ENCODE results near the gene MAP2K3. TPM values are rescaled to one million over a fixed set of nuclear protein-coding genes. Genes with fewer than 3 reads are reported as not detected.

Gene MAP2K3
- total RNA-seq, 2 experiments from 2014 or later, result 87.0 to 87.2 TPM

DNA sequence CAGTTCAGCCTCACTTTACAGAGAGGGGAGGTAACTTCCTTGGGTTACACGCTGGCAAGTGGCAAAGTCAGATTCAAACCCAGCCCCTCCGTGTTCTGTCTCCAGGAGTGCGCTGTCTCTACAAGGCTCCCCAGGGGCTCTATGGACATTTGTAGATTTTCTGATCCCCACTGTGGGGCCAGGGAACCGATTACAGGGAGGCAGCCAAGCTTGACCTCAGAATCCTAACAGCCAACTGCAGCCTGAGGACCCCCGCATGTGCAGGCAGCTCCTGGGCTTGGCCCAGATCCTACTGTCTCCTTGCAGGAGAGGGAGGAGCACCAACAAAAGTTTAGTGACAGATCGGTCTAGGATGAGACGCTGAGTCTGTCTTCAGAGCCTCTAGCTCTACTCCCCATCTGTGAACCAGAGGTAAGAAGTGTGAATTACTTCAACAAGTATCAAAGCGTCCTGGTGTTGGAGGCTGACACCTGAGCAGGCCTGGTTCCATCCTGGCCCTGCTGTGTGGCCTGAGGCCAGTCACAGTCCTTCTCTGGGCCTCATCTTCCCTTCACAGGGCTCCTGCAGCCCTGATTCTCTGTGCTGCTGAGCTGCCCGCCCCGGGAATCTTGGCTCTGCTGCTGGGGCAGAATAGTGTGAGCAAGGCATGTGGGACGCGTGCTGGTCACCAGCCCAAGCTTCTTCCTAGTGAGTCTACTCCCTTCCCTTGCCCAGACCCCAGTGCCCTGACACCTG, 22.1 kb upstream of the MAP2K3 start:
- Mint-ChIP-seq H3K9me3 (no peaks in the 10 kb centered on the region), H3K27me3 (ENCODE audit: low read depth) (no peaks in the 10 kb centered on the region), H3K4me1 (ENCODE audit: low read depth) (peaks cover 6% of the 10 kb centered on the region), H3K36me3 (ENCODE audit: low read depth) (no peaks in the 10 kb centered on the region), H3K27ac (no peak overlapping the region), H3K4me3 (no peak overlapping the region)
- CTCF ChIA-PET, result no interaction called here
- DNase-seq, result no peak
- intact Hi-C loops (cut with micrococcal nuclease), result no loop called here

DNA sequence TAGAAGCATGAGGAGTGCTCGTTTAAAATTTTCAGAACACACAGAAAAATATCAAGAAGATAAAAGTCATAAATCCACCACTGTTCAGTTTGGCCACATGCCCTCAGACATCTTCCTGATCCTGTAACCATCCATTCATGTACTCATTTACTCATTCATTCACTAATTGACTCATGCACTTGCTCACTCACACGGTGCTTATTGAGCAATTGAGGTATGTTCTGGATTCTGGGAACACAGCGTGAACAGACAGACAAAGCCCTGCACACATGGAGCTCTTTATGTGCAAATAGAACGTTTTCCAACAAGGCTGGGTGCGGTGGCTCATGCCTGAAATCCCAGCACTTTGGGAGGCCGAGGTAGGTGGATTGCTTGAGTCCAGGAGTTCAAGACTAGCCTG, 21.1 kb upstream of the MAP2K3 start:
- CTCF ChIA-PET, result no interaction called here

DNA sequence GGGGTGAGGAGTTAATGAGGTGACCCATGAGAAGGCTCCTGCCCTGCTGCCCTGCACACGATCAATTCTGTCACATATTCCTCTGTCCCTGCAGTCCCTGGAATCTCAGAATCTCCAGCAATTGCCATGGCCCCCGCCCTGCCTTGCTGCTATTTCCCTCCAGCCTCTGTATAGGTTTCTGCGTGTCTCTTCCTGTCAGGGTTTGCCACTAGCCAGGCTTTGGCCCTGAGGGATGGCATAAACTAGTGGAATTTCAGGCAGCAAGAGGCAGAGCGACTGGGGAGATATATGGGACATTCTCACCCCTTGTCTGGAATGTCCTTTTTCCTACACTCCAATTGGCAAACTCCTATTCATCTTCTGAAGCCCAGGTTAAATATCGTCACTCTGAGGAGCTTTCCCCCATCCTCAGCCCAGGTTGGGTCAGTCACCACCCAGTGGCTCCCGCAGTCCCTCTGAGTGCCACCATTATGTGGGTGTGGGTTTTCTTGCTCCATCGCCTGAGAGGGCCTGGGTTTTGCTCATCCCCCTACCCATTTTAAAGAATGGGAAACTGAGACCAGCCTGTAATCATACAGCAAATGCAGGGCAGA, 15.8 kb upstream of the MAP2K3 start:
- DNase-seq, result no peak
- no peaks in the 10 kb centered on the region for H3K36me3 Mint-ChIP-seq (ENCODE audit: low read depth)
- no peaks in the 10 kb centered on the region for H3K27me3 Mint-ChIP-seq (ENCODE audit: low read depth)
- no peaks in the 10 kb centered on the region for H3K9me3 Mint-ChIP-seq
- peaks cover 10% of the 10 kb centered on the region for H3K4me1 Mint-ChIP-seq (ENCODE audit: low read depth)
- intact Hi-C loops (cut with micrococcal nuclease), result no loop called here
- no peak overlapping the region for H3K27ac Mint-ChIP-seq
- CTCF ChIA-PET, result interaction anchor here (1.6 kb wide), 1 partner anchor 11 kb away, joined by 4 read pairs; no protein-coding TSS in a partner anchor
- no peak overlapping the region for H3K4me3 Mint-ChIP-seq

More for the DNA sequence above, 21.1 kb upstream of the MAP2K3 start:
- Mint-ChIP-seq H3K4me1 (ENCODE audit: low read depth) (peaks cover 10% of the 10 kb centered on the region), H3K4me3 (no peak overlapping the region), H3K36me3 (ENCODE audit: low read depth) (no peaks in the 10 kb centered on the region), H3K27me3 (ENCODE audit: low read depth) (no peaks in the 10 kb centered on the region), H3K27ac (no peak overlapping the region), H3K9me3 (no peaks in the 10 kb centered on the region)
- intact Hi-C loops (cut with micrococcal nuclease), result no loop called here
- no peak for DNase-seq

DNA sequence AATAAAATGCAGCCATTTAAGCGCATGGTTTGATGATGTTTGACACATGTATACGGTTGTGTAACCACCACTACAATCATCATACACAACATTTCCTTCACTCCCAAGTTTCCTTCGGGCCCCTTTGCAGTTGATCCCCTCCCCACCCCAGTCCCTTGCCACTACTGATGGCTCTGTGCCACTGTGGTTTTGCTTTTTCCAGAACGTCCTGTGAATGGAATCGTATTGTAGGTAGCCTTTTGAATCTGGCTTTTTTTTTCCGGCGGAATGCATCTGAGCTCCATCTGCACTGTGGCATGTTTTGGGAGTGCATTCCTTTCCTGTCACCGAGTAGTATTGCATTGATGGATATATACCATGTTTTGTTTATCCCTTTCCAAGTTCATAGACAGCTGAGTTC, 15.1 kb upstream of the MAP2K3 start:
- no peaks in the 10 kb centered on the region for H3K27me3 Mint-ChIP-seq (ENCODE audit: low read depth)
- intact Hi-C loops (cut with micrococcal nuclease), result no loop called here
- no peak overlapping the region for H3K4me3 Mint-ChIP-seq
- no peaks in the 10 kb centered on the region for H3K9me3 Mint-ChIP-seq
- CTCF ChIA-PET, result interaction anchor here (0.9 kb wide), 1 partner anchor 19 kb away, joined by 3 read pairs; no protein-coding TSS in a partner anchor
- no peak overlapping the region for H3K27ac Mint-ChIP-seq
- no peak for DNase-seq
- H3K36me3 Mint-ChIP-seq (ENCODE audit: low read depth), result no peaks in the 10 kb centered on the region
- H3K4me1 Mint-ChIP-seq (ENCODE audit: low read depth), result peaks cover 10% of the 10 kb centered on the region

DNA sequence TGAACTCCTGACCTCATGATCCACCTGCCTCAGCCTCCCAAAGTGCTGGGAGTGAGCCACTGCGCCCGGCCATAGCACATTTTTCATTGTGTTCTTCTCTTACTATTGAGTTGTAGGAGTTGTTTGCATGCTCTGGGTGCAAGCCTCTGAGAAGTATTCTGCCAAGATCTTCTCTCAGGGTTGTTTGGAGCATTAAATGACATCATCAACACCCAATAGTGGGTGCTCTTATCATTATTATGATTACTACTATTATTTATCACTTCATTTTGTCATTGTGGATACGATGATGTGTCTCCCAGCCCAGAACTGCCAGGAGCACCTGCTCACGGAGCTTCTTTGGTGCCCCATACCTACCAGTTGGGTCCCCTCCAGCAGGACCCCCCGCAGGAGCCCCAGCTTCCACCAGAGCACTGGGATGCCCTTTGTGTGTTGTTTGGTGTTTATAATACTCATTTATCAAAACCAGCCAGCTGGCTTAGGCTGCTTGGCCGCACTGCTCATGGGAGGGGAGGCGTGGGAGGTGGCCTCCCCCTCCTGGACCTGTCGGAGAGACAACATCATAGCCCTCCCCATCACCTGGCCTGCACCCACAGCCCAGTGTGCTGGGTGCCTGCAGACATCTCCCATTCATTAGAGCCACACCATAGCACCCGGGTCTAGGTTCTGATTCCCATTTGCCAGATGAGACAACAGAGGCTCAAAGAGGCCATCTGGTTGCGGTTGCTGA, 12.9 kb upstream of the MAP2K3 start:
- Mint-ChIP-seq H3K4me3 (no peak overlapping the region), H3K27ac (no peak overlapping the region), H3K27me3 (ENCODE audit: low read depth) (no peaks in the 10 kb centered on the region), H3K9me3 (no peaks in the 10 kb centered on the region), H3K4me1 (ENCODE audit: low read depth) (peaks cover 19% of the 10 kb centered on the region), H3K36me3 (ENCODE audit: low read depth) (no peaks in the 10 kb centered on the region)
- CTCF ChIA-PET, result no interaction called here
- no peak for DNase-seq
- intact Hi-C loops (cut with micrococcal nuclease), result no loop called here

DNA sequence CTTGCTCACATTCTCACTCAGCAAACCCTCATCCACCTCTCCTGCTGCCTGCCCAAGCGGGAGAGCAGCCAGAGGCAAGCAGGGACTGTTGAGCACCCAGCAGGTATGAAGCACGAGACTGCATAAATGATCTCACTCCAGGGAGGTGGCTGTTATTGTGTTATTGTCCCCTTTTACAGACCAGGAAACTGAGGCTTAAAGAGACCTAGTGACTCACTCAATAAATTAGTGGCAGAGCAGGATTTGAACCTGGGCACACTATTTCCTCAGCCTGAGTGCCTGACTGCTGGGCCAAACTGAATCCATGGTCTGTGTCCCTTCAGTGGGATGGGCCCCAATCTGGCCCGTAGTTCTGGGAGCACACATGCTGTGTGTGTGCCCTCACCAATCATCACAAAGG, 12.3 kb upstream of the MAP2K3 start:
- CTCF ChIA-PET, result no interaction called here
- intact Hi-C loops (cut with micrococcal nuclease), result no loop called here
- DNase-seq, result no peak
- Mint-ChIP-seq H3K27ac (no peak overlapping the region), H3K4me1 (ENCODE audit: low read depth) (peaks cover 20% of the 10 kb centered on the region), H3K9me3 (no peaks in the 10 kb centered on the region), H3K36me3 (ENCODE audit: low read depth) (no peaks in the 10 kb centered on the region), H3K4me3 (no peak overlapping the region), H3K27me3 (ENCODE audit: low read depth) (no peaks in the 10 kb centered on the region)

DNA sequence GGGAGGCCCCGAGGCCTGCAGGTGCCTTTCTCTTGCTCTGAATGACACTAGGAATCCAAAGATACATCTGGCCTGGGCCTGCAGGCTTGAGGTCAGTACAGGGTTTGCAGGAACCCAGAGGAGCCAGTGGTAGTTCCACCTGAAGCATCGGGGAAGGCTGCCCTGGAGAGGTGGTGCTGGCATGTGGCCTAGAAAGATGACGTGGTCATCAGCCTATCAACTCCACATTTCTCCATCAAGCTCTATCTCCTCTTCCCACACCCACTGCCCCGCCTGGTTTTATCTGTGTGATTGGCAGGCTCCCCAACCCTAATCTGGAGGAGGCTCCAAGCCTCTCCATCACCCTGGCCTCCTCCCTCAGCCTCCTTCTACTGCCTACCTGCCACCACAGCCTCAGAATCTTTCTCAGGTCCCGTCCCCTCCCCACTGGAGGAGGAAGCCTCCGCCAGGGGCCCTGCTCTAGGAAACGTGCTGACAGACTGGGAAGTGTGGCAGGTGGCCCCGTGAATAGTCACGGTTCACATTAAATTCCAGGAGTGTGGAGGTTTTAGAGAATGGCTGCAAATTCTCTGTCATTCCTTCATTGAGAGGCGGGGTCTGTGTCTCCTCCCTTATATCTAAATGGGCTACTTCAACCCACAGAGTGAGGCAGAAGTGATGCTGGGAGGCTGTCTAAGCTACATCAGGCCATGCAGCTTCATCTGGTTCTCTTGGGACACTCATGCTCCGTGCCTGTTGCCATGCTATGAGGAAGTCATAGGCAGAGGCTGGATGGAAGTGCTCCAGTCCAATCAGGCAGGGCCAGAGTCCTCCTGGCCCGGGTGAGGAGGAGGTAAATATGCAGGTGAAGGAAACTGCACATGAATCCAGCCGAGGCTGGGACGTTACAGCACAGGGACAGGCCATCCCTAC, 11.4 kb upstream of the MAP2K3 start:
- Mint-ChIP-seq H3K9me3 (no peaks in the 10 kb centered on the region), H3K36me3 (ENCODE audit: low read depth) (no peaks in the 10 kb centered on the region), H3K4me3 (no peak overlapping the region), H3K27me3 (ENCODE audit: low read depth) (no peaks in the 10 kb centered on the region), H3K4me1 (ENCODE audit: low read depth) (peaks cover 22% of the 10 kb centered on the region), H3K27ac (no peak overlapping the region)
- CTCF ChIA-PET, result interaction anchor here (1.0 kb wide), 1 partner anchor 57 kb away, joined by 3 read pairs; no protein-coding TSS in a partner anchor
- intact Hi-C loops (cut with micrococcal nuclease), result no loop called here
- DNase-seq, result no peak

DNA sequence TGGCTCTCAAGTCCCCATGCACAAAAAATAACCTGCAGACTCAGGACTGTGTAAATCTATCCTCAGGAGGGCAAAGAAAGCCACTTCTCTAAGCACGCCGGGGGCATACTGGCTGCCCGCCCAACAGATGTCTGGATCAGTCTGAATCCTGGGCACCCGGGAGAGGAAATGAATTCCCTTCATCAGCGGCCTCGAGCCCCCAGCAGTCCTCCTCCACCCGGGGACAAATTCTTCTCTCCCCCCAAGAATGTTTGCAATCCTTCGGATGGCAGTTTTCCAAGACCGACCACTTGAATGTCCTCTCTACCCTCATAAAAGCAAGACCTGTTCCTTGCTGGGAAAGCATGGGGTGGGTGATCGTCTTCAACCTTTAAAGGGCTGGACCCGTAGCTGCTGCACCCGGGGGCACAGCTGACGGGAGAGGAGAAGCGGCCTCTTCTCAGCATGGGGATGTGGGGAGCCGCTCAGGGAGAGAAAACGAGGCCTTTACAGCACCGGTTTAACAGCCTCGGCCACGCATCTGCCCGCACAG, 9.4 kb upstream of the MAP2K3 start:
- no peak for DNase-seq
- peaks cover 37% of the 10 kb centered on the region for H3K4me1 Mint-ChIP-seq (ENCODE audit: low read depth)
- no peaks in the 10 kb centered on the region for H3K27me3 Mint-ChIP-seq (ENCODE audit: low read depth)
- H3K4me3 Mint-ChIP-seq, result peak overlapping the region; percentile 78
- CTCF ChIA-PET, result interaction anchor here (0.5 to 3.1 kb wide), 4 partner anchors 12 to 1022 kb away, joined by 4 to 26 read pairs (median 12); no protein-coding TSS in a partner anchor
- no peaks in the 10 kb centered on the region for H3K36me3 Mint-ChIP-seq (ENCODE audit: low read depth)
- no peaks in the 10 kb centered on the region for H3K9me3 Mint-ChIP-seq
- intact Hi-C loops (cut with micrococcal nuclease), result loop anchor here (1.0 kb wide), 5 partner anchors 9 to 232 kb away; partner anchors contain the start of genes MAP2K3, NATD1, TMEM11 and USP22
- no peak overlapping the region for H3K27ac Mint-ChIP-seq

DNA sequence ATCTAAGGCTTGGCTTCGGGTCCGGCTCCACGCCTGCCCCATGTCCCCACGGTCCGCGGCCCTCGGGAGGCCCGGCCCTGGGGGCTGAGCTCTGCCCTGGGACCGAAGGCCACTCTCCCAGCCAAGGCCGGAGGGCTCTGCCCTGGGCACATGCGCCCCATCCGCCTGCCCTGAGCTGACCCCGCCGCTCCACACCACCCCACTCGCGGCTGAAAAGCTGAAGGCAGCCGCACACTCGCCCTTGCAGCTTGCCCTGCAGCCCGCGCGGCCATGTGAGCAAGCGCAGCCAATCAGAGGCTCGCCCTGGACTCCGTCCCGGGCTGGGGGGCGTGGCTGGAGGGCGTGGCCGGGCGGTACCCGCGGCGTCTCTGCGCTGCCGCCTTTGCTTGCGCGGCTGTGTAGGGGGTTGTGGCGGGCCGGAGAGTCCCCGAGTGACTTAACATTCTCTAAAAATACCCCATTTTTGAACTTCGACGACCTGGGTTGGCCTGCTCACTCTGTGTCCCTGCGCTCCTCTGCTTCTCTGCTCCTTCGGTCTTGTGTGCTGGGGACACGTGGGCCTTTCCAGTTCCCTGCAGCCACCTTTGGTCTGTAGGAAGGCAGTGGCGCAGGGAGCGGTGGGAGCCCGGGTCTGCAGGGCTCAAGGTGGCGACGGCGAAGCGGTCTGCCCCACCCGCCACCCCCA, 8.8 kb upstream of the MAP2K3 start:
- H3K27me3 Mint-ChIP-seq (ENCODE audit: low read depth), result no peaks in the 10 kb centered on the region
- intact Hi-C loops (cut with micrococcal nuclease), result loop anchor here (1.0 kb wide), 5 partner anchors 9 to 232 kb away; partner anchors contain the start of genes MAP2K3, NATD1, TMEM11 and USP22
- peak overlapping the region; percentile 77 for H3K27ac Mint-ChIP-seq
- no peaks in the 10 kb centered on the region for H3K36me3 Mint-ChIP-seq (ENCODE audit: low read depth)
- no peaks in the 10 kb centered on the region for H3K9me3 Mint-ChIP-seq
- peaks cover 42% of the 10 kb centered on the region for H3K4me1 Mint-ChIP-seq (ENCODE audit: low read depth)
- CTCF ChIA-PET, result interaction anchor here (0.5 to 3.1 kb wide), 5 partner anchors 11 to 1022 kb away, joined by 4 to 26 read pairs (median 6); no protein-coding TSS in a partner anchor
- DNase-seq, result peak; percentile 96
- peak overlapping the region; percentile 78 for H3K4me3 Mint-ChIP-seq

DNA sequence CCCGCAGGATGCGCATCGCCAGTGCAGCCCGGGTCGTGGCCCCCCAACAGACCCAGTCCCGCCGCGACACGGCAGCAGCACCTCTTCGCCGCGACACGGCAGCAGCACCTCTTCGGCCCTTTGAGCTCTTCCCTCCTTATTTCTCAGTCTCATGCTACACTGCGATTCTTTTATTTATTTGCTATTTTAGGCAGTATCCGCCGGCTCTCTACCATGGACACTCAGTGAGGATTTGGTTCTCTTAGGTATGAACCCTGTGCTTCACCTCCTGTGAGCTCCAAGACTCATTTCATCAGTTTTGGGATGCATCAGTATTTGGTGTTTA, 8.3 kb upstream of the MAP2K3 start:
- H3K36me3 Mint-ChIP-seq (ENCODE audit: low read depth), result no peaks in the 10 kb centered on the region
- intact Hi-C loops (cut with micrococcal nuclease), result no loop called here
- no peaks in the 10 kb centered on the region for H3K9me3 Mint-ChIP-seq
- H3K4me1 Mint-ChIP-seq (ENCODE audit: low read depth), result peaks cover 43% of the 10 kb centered on the region
- peak overlapping the region; percentile 78 for H3K4me3 Mint-ChIP-seq
- DNase-seq, result no peak
- H3K27ac Mint-ChIP-seq, result peak overlapping the region; percentile 77
- CTCF ChIA-PET, result interaction anchor here (0.5 to 3.1 kb wide), 5 partner anchors 10 to 236 kb away, joined by 3 to 26 read pairs (median 6); no protein-coding TSS in a partner anchor
- H3K27me3 Mint-ChIP-seq (ENCODE audit: low read depth), result no peaks in the 10 kb centered on the region

DNA sequence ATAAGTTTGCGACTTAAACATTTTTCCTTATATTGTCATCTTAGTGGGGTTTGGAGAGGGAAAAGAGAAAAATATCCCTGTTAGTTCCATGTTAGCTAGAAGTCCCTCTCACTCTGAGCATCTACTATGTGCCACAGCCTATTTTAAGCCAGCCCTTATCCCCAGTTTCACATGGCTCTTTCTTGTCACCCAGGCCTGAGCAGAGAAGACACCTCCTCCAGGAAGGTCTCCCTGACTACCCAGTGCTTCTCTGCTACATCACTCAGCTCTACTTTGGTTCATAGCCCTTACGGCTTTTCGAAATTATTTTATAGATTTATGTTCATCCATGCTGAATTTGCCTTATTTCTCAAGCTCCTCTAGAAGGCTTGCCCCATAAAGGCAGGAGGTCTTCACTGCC, 7.2 kb upstream of the MAP2K3 start:
- intact Hi-C loops (cut with micrococcal nuclease), result no loop called here
- H3K27ac Mint-ChIP-seq, result no peak overlapping the region
- H3K4me1 Mint-ChIP-seq (ENCODE audit: low read depth), result peaks cover 50% of the 10 kb centered on the region
- no peak for DNase-seq
- no peaks in the 10 kb centered on the region for H3K9me3 Mint-ChIP-seq
- H3K27me3 Mint-ChIP-seq (ENCODE audit: low read depth), result no peaks in the 10 kb centered on the region
- CTCF ChIA-PET, result interaction anchor here (0.6 to 3.1 kb wide), 7 partner anchors 9 to 235 kb away, joined by 3 to 26 read pairs (median 5); no protein-coding TSS in a partner anchor
- H3K36me3 Mint-ChIP-seq (ENCODE audit: low read depth), result no peaks in the 10 kb centered on the region
- no peak overlapping the region for H3K4me3 Mint-ChIP-seq
